Measurements from ENCODE around the gene CLEC18A. TPM values are rescaled to one million over a fixed set of nuclear protein-coding genes. Genes with fewer than 3 reads are reported as not detected.

The CLEC18A gene
- total RNA-seq, 1 donor from 2014 or later: 7.7 TPM

Other genes with a start within 250 kb of the CLEC18A start
- 15.2 TPM for gene NQO1, start 224.8 kb upstream of the CLEC18A start, total RNA-seq (ENCODE audit: insufficient read depth, low replicate concordance)
- 22.9 TPM for gene NOB1, start 196.4 kb upstream of the CLEC18A start, total RNA-seq (ENCODE audit: insufficient read depth, low replicate concordance)
- 8.4 TPM for gene WWP2, start 189.0 kb upstream of the CLEC18A start, total RNA-seq (ENCODE audit: insufficient read depth, low replicate concordance)
- gene PDPR, start 163.0 kb downstream of the CLEC18A start, total RNA-seq (ENCODE audit: insufficient read depth, low replicate concordance): 10.8 TPM
- gene CLEC18C, start 222.5 kb downstream of the CLEC18A start, total RNA-seq (ENCODE audit: insufficient read depth, low replicate concordance): 0.96 TPM